PFSK-1 (cell line): ENCODE results near the gene STK31.

Experiments used
- POLR2AphosphoS5 ChIP-seq: IDR thresholded peaks from 2 replicates; pipeline ENCODE4 v1.6.1; 2012; ENCODE audit warnings: low read depth, mild to moderate bottlenecking, control low read depth, low read length, moderate library complexity
- REST ChIP-seq, 2 experiments: IDR thresholded peaks; 2 replicates each; pipeline versions ENCODE4 v1.6.1 to v1.8.0; 2011 to 2012; ENCODE audit warnings: low read depth in 2 of 2, low read length in 2 of 2, control low read depth in 1 of 2, inconsistent platforms in 1 of 2, mild to moderate bottlenecking in 1 of 2, moderate library complexity in 1 of 2; ENCODE audit not compliant: insufficient read depth in 1 of 2

GRCh38 chr7:23691320-23691719, 18.7 kb upstream of the STK31 start:
- TF ChIP-seq REST (IDR thresholded peaks at IDR 0.05; ENCODE audit: insufficient read depth in 1 of 2, low read depth in 2 of 2, low read length in 2 of 2) (no peak), POLR2AphosphoS5 (no peak)
